ENCODE results near the gene C11orf58. TPM values are rescaled to one million over a fixed set of nuclear protein-coding genes. Genes with fewer than 3 reads are reported as not detected.

C11orf58 gene
- total RNA-seq, 1 experiment from 2014 or later, result 127 TPM

DNA sequence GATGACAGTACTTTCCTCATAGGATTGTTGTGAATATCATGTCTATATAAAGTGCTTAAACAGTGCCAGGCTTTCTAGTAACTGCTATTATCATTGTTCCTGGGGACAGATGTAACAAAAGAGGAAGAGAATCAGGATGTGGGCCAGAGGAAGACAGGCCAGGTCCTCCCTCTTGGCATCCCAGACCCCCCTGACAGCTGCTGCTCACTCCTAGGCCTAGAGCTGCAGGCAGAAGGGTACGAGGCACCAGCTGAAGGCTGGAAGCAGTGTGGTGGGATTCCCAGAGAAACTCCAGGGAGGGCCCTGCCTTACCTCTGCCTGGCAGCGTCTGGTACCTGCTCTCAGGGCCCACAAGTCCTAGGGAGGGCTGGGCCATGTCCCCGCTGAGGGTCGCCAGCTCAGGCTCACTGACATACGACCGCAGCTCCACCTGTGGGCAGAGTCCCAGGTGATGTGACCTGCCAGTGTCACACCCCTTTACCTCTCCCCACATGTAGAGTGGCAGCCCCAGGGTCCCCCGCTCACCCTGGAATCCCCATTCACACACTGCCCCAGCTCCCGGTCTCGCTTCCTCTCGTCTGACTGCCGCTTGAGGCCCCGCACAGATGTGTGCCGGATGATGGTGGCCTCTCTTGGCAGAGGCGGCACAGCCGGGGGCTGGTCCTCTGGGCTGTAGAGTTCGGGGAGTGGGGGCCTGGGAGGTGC, 52.2 kb downstream of the C11orf58 start:
- Histone ChIP-seq H4K20me1 (ENCODE audit: insufficient read depth, low read depth, low read length) (no peaks in the 10 kb centered on the region), H3K9me3 (ENCODE audit: low read length) (no peaks in the 10 kb centered on the region), H3K27ac (ENCODE audit: low read length) (no peak overlapping the region), H3K4me1 (ENCODE audit: low read length) (no peaks in the 10 kb centered on the region), H3K9me2 (replicated peaks; ENCODE audit: insufficient read depth, low read length) (no peaks in the 10 kb centered on the region), H2AFZ (ENCODE audit: low read length) (no peak overlapping the region), H3K27me3 (ENCODE audit: low read length) (no peaks in the 10 kb centered on the region), H3K79me2 (ENCODE audit: low read length) (no peaks in the 10 kb centered on the region), H3K9ac (ENCODE audit: low read length) (no peak overlapping the region), H3K4me2 (ENCODE audit: low read depth, low read length, poor library complexity, severe bottlenecking) (no peak overlapping the region), H3K4me3 (ENCODE audit: low read length) (no peak overlapping the region), H3K36me3 (ENCODE audit: insufficient read depth, low read length) (no peaks in the 10 kb centered on the region)
- no peak for DNase-seq

- H3K9ac ChIP-seq (ENCODE audit: low read length), result no peak overlapping the region
- H3K27me3 ChIP-seq (ENCODE audit: low read length), result no peaks in the 10 kb centered on the region
- H3K27ac ChIP-seq (ENCODE audit: low read length), result no peak overlapping the region
- H3K9me3 ChIP-seq (ENCODE audit: low read length), result no peaks in the 10 kb centered on the region
- no peaks in the 10 kb centered on the region for H4K20me1 ChIP-seq (ENCODE audit: insufficient read depth, low read depth, low read length)
- no peaks in the 10 kb centered on the region for H3K9me2 ChIP-seq (replicated peaks; ENCODE audit: insufficient read depth, low read length)
- no peak for DNase-seq
- H2AFZ ChIP-seq (ENCODE audit: low read length), result no peak overlapping the region
- H3K36me3 ChIP-seq (ENCODE audit: insufficient read depth, low read length), result no peaks in the 10 kb centered on the region
- no peak overlapping the region for H3K4me2 ChIP-seq (ENCODE audit: low read depth, low read length, poor library complexity, severe bottlenecking)
- H3K79me2 ChIP-seq (ENCODE audit: low read length), result no peaks in the 10 kb centered on the region
- H3K4me3 ChIP-seq (ENCODE audit: low read length), result no peak overlapping the region
- no peaks in the 10 kb centered on the region for H3K4me1 ChIP-seq (ENCODE audit: low read length)
Observed at GRCh38 chr11:16791191-16791961, 52.9 kb downstream of the C11orf58 start.

DNA sequence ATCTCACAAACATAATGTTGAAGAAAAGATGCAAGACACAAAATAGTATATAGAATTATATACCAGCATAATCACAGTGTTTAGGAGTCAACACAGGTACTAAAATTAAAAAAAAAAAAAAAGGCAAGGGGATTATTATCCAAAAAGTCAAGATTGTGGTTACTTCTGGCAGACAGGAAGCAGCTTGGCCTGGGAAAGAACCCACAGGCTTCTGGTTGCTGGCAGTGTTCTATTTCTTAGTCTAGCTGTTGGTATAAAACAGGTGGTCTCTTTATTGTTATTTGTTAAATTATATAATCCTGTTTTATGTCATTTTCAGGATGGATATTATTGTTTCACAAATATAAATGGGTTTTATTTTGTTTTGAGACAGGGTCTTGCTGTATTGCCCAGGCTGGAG, 54.0 kb downstream of the C11orf58 start:
- no peak overlapping the region for H3K4me3 ChIP-seq (ENCODE audit: low read length)
- no peak overlapping the region for H3K4me2 ChIP-seq (ENCODE audit: low read depth, low read length, poor library complexity, severe bottlenecking)
- no peaks in the 10 kb centered on the region for H3K4me1 ChIP-seq (ENCODE audit: low read length)
- H3K9me2 ChIP-seq (replicated peaks; ENCODE audit: insufficient read depth, low read length), result no peaks in the 10 kb centered on the region
- no peaks in the 10 kb centered on the region for H3K27me3 ChIP-seq (ENCODE audit: low read length)
- H3K27ac ChIP-seq (ENCODE audit: low read length), result no peak overlapping the region
- no peak overlapping the region for H2AFZ ChIP-seq (ENCODE audit: low read length)
- DNase-seq, result no peak
- no peaks in the 10 kb centered on the region for H3K79me2 ChIP-seq (ENCODE audit: low read length)
- H3K9ac ChIP-seq (ENCODE audit: low read length), result no peak overlapping the region
- H3K9me3 ChIP-seq (ENCODE audit: low read length), result no peaks in the 10 kb centered on the region
- H3K36me3 ChIP-seq (ENCODE audit: insufficient read depth, low read length), result no peaks in the 10 kb centered on the region
- H4K20me1 ChIP-seq (ENCODE audit: insufficient read depth, low read depth, low read length), result no peaks in the 10 kb centered on the region

GRCh38 chr11:16793009-16793408, 54.6 kb downstream of the C11orf58 start:
- Histone ChIP-seq H3K4me2 (ENCODE audit: low read depth, low read length, poor library complexity, severe bottlenecking) (no peak overlapping the region), H3K79me2 (ENCODE audit: low read length) (no peaks in the 10 kb centered on the region), H3K9ac (ENCODE audit: low read length) (no peak overlapping the region), H3K9me2 (replicated peaks; ENCODE audit: insufficient read depth, low read length) (no peaks in the 10 kb centered on the region), H3K4me3 (ENCODE audit: low read length) (no peak overlapping the region), H4K20me1 (ENCODE audit: insufficient read depth, low read depth, low read length) (no peaks in the 10 kb centered on the region), H3K36me3 (ENCODE audit: insufficient read depth, low read length) (no peaks in the 10 kb centered on the region), H2AFZ (ENCODE audit: low read length) (no peak overlapping the region), H3K4me1 (ENCODE audit: low read length) (no peaks in the 10 kb centered on the region), H3K9me3 (ENCODE audit: low read length) (no peaks in the 10 kb centered on the region), H3K27ac (ENCODE audit: low read length) (no peak overlapping the region), H3K27me3 (ENCODE audit: low read length) (no peaks in the 10 kb centered on the region)
- no peak for DNase-seq

DNA sequence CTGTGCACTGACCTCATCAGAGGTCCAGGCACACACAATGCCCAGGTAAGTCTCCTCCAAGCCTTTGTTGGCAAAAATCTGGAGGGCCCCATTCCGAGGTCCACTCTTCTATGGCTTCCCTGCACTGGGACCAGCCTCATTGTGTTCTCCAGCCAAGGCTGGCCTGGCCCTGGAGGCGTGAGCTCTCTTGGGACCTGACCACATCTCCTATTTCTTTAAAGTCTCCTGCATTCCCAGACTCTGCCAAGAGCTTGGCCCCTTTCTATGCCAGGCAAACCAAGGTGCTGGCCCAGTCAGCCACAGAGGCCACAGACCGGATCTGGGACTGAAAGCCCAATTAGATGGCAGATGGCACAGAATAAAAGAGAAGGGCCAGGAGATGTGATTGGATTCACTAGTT, 55.1 kb downstream of the C11orf58 start:
- H2AFZ ChIP-seq (ENCODE audit: low read length), result no peak overlapping the region
- no peaks in the 10 kb centered on the region for H3K36me3 ChIP-seq (ENCODE audit: insufficient read depth, low read length)
- DNase-seq, result no peak
- H3K4me3 ChIP-seq (ENCODE audit: low read length), result no peak overlapping the region
- H3K4me2 ChIP-seq (ENCODE audit: low read depth, low read length, poor library complexity, severe bottlenecking), result no peak overlapping the region
- no peaks in the 10 kb centered on the region for H4K20me1 ChIP-seq (ENCODE audit: insufficient read depth, low read depth, low read length)
- no peaks in the 10 kb centered on the region for H3K9me3 ChIP-seq (ENCODE audit: low read length)
- no peaks in the 10 kb centered on the region for H3K27me3 ChIP-seq (ENCODE audit: low read length)
- H3K27ac ChIP-seq (ENCODE audit: low read length), result no peak overlapping the region
- no peaks in the 10 kb centered on the region for H3K79me2 ChIP-seq (ENCODE audit: low read length)
- no peak overlapping the region for H3K9ac ChIP-seq (ENCODE audit: low read length)
- no peaks in the 10 kb centered on the region for H3K4me1 ChIP-seq (ENCODE audit: low read length)
- no peaks in the 10 kb centered on the region for H3K9me2 ChIP-seq (replicated peaks; ENCODE audit: insufficient read depth, low read length)

GRCh38 chr11:16794047-16794818, 55.8 kb downstream of the C11orf58 start:
- Histone ChIP-seq H3K9me2 (replicated peaks; ENCODE audit: insufficient read depth, low read length) (no peaks in the 10 kb centered on the region), H2AFZ (ENCODE audit: low read length) (no peak overlapping the region), H3K36me3 (ENCODE audit: insufficient read depth, low read length) (no peaks in the 10 kb centered on the region), H3K4me2 (ENCODE audit: low read depth, low read length, poor library complexity, severe bottlenecking) (no peak overlapping the region), H3K4me3 (ENCODE audit: low read length) (no peak overlapping the region), H4K20me1 (ENCODE audit: insufficient read depth, low read depth, low read length) (no peaks in the 10 kb centered on the region), H3K9me3 (ENCODE audit: low read length) (no peaks in the 10 kb centered on the region), H3K9ac (ENCODE audit: low read length) (no peak overlapping the region), H3K27ac (ENCODE audit: low read length) (no peak overlapping the region), H3K79me2 (ENCODE audit: low read length) (no peaks in the 10 kb centered on the region), H3K4me1 (ENCODE audit: low read length) (no peaks in the 10 kb centered on the region), H3K27me3 (ENCODE audit: low read length) (no peaks in the 10 kb centered on the region)
- no peak for DNase-seq

DNA sequence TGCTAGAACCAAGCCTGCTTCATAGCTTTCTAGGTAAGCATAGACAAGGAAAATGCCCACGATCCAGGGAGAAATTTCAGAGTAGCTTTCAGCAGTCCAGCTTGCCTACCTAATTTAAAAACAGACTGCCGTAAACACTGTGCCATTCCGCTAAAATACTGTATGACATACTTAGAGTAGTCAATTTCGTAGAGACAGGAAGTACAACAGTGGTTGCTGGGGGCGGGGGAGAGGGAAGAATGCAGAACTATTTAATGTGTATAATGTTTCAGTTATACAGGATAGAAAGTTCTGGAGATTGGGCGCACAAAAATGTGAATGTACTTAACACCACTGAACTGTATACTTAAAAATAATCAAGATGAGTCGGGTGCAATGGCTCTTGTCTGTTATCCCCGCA, 56.7 kb downstream of the C11orf58 start:
- Histone ChIP-seq H3K9ac (ENCODE audit: low read length) (no peak overlapping the region), H3K27me3 (ENCODE audit: low read length) (no peaks in the 10 kb centered on the region), H3K4me1 (ENCODE audit: low read length) (no peaks in the 10 kb centered on the region), H4K20me1 (ENCODE audit: insufficient read depth, low read depth, low read length) (no peaks in the 10 kb centered on the region), H3K27ac (ENCODE audit: low read length) (no peak overlapping the region), H3K4me3 (ENCODE audit: low read length) (no peak overlapping the region), H3K4me2 (ENCODE audit: low read depth, low read length, poor library complexity, severe bottlenecking) (no peak overlapping the region), H3K36me3 (ENCODE audit: insufficient read depth, low read length) (no peaks in the 10 kb centered on the region), H2AFZ (ENCODE audit: low read length) (no peak overlapping the region), H3K9me2 (replicated peaks; ENCODE audit: insufficient read depth, low read length) (no peaks in the 10 kb centered on the region), H3K9me3 (ENCODE audit: low read length) (no peaks in the 10 kb centered on the region), H3K79me2 (ENCODE audit: low read length) (no peaks in the 10 kb centered on the region)
- no peak for DNase-seq

- no peaks in the 10 kb centered on the region for H4K20me1 ChIP-seq (ENCODE audit: insufficient read depth, low read depth, low read length)
- no peaks in the 10 kb centered on the region for H3K9me2 ChIP-seq (replicated peaks; ENCODE audit: insufficient read depth, low read length)
- H3K36me3 ChIP-seq (ENCODE audit: insufficient read depth, low read length), result no peaks in the 10 kb centered on the region
- no peak overlapping the region for H3K4me3 ChIP-seq (ENCODE audit: low read length)
- DNase-seq, result no peak
- H3K9me3 ChIP-seq (ENCODE audit: low read length), result no peaks in the 10 kb centered on the region
- no peak overlapping the region for H3K9ac ChIP-seq (ENCODE audit: low read length)
- H3K4me2 ChIP-seq (ENCODE audit: low read depth, low read length, poor library complexity, severe bottlenecking), result no peak overlapping the region
- no peaks in the 10 kb centered on the region for H3K27me3 ChIP-seq (ENCODE audit: low read length)
- H3K79me2 ChIP-seq (ENCODE audit: low read length), result no peaks in the 10 kb centered on the region
- no peak overlapping the region for H3K27ac ChIP-seq (ENCODE audit: low read length)
- H3K4me1 ChIP-seq (ENCODE audit: low read length), result no peaks in the 10 kb centered on the region
- H2AFZ ChIP-seq (ENCODE audit: low read length), result no peak overlapping the region
Observed at GRCh38 chr11:16796311-16796710, 57.9 kb downstream of the C11orf58 start.
